AG09319 (cell line): ENCODE measurements around the gene BTBD9.
A peak's percentile ranks its signal among the peaks of the same experiment; 100 is the strongest.

ENCODE experiments used
- DNase-seq: peaks from one replicate; pipeline ENCODE4 v3.0.0-alpha.2; 2010; ENCODE audit warnings: low read depth; ENCODE audit errors: extremely low read depth
- TF ChIP-seq, protein P1 (sequence below): IDR thresholded peaks from 2 replicates; pipeline ENCODE4 v1.5.1; 2011; ENCODE audit warnings: low read depth, mild to moderate bottlenecking, inconsistent platforms, low read length, moderate library complexity

Gene BTBD9

GRCh38 chr6:38476141-38476540 lies 163.6 kb downstream of the BTBD9 start:
- TF ChIP-seq, protein P1, sequence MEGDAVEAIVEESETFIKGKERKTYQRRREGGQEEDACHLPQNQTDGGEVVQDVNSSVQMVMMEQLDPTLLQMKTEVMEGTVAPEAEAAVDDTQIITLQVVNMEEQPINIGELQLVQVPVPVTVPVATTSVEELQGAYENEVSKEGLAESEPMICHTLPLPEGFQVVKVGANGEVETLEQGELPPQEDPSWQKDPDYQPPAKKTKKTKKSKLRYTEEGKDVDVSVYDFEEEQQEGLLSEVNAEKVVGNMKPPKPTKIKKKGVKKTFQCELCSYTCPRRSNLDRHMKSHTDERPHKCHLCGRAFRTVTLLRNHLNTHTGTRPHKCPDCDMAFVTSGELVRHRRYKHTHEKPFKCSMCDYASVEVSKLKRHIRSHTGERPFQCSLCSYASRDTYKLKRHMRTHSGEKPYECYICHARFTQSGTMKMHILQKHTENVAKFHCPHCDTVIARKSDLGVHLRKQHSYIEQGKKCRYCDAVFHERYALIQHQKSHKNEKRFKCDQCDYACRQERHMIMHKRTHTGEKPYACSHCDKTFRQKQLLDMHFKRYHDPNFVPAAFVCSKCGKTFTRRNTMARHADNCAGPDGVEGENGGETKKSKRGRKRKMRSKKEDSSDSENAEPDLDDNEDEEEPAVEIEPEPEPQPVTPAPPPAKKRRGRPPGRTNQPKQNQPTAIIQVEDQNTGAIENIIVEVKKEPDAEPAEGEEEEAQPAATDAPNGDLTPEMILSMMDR: no peak
- DNase-seq: no peak

DNA sequence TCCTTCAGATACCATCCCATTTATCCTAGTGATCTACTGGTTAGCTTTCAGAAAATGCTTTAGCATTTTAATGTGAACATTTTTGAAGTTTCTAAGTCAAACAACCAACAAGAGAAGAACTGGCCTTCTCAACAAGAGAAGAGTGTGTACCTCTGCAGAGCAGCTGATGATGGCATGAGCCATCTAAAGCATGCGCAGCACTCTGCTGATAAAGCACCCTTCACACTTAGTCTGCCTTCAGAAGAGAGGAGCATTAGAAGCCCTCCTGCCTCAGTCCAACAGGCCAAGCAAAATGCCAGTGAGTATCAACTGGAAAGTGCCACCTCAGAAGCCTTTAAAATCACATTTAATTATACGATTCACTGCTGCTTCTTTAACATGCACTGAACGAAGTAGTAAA lies 169.2 kb downstream of the BTBD9 start:
- no peak for DNase-seq
- TF ChIP-seq, protein P1: no peak

- DNase-seq: no peak
- TF ChIP-seq, protein P1: no peak
Observed at GRCh38 chr6:38467566-38467965, 172.2 kb downstream of the BTBD9 start.

GRCh38 chr6:38460186-38460585 lies 179.5 kb downstream of the BTBD9 start:
- TF ChIP-seq, protein P1: no peak
- DNase-seq: peak; percentile 67

- no peak for DNase-seq
- TF ChIP-seq, protein P1: no peak
Observed at GRCh38 chr6:38459291-38459690, 180.4 kb downstream of the BTBD9 start.

- DNase-seq: no peak
- TF ChIP-seq, protein P1: no peak
Observed at GRCh38 chr6:38453861-38454260, 185.9 kb downstream of the BTBD9 start.

DNA sequence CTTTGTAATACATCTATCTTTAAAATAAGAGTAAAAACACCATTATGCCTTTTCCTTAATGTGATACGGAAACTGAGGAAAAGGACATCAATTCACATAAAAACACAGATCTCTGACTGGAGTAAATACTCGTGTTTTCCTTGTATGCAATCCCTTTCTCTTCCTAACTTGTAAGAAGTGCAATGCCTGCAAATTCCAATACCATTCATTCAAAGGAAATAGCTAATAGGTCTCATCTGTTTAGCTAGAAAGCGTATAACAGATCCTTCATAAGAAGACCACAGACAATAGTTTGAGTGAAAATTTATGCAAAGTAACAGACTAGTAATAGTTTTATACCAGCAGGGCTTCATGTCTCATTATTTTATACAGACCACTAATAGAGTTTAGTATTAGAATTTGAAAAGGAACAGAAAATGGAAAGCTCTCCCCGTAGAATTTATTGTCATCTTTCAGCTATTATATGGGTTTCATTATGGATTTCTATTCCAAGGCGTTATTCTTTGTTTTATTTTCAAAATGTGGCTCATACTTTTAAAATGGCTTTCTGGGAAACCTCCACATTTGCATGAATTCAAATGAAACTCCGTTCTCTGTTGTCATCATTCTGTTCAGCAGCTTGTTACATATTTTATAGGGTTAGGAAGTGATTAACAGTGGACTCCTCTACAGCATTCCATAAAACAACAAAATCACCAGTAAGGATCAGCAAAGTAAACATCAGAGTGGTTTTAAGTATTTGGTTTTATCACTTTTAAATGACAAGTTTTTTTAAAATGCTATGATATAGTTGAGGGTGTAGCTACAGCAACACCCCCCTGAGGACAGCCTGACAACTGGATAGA lies 186.7 kb downstream of the BTBD9 start:
- DNase-seq: no peak
- TF ChIP-seq, protein P1: no peak
